Upper lobe of left lung (tissue), 6 donors: Measurements from ENCODE around the gene RRAD. TPM values are rescaled to one million over a fixed set of nuclear protein-coding genes. Genes with fewer than 3 reads are reported as not detected.
A peak's percentile ranks its signal among the peaks of the same experiment; 100 is the strongest.
"Not testable (repeated sequence)": the region's sequence is repeated elsewhere in the genome, so short reads cannot be mapped to it uniquely, and the experiment has no call there.

ENCODE experiments used
- ATAC-seq, 2 donors: fragments of 200-7000 bp; cut with Tn5 transposase; one replicate each; pipeline ENCODE4 v1.9.1; 2022; ENCODE audit warnings: mild to moderate bottlenecking in 2 of 2, moderate library complexity in 2 of 2; ENCODE audit not compliant: low FRiP score in 2 of 2
- DNase-seq, 2 donors: peaks; one replicate each; pipeline ENCODE4 v3.0.0-alpha.2; 2019 to 2020
- H3K27ac ChIP-seq, 4 donors: fragments of 200-600 bp; sonication (generic); one replicate each; pipeline ENCODE4 v1.5.1; 2016 to 2019
- H3K27me3 ChIP-seq, 4 donors: fragments of 200-600 bp; sonication (generic); one replicate each; pipeline ENCODE4 v1.5.1; 2017 to 2019
- H3K36me3 ChIP-seq, 4 donors: fragments of 200-600 bp; sonication (generic); one replicate each; pipeline ENCODE4 v1.5.1; 2016 to 2019
- H3K4me1 ChIP-seq, 4 donors: fragments of 200-600 bp; sonication (generic); one replicate each; pipeline ENCODE4 v1.5.1; 2018 to 2019
- H3K4me3 ChIP-seq, 4 donors: fragments of 200-600 bp; sonication (generic); one replicate each; pipeline ENCODE4 v1.5.1; 2017 to 2019; ENCODE audit warnings: mild to moderate bottlenecking in 2 of 4, moderate library complexity in 1 of 4
- H3K9me3 ChIP-seq, 4 donors: fragments of 200-600 bp; sonication (generic); one replicate each; pipeline ENCODE4 v1.5.1; 2018 to 2019
- EP300 ChIP-seq, 4 donors: sonication (generic); formaldehyde crosslinking; IDR thresholded peaks; one replicate each; pipeline ENCODE4 v1.5.1; 2017; ENCODE audit warnings: antibody characterized with exemption in 4 of 4, control low read depth in 2 of 4
- POLR2A ChIP-seq, 4 donors: fragments of 450-650 bp; IDR thresholded peaks; one replicate each; pipeline ENCODE4 v1.5.1; 2016 to 2017; ENCODE audit warnings: antibody characterized with exemption in 4 of 4, mild to moderate bottlenecking in 2 of 4
- POLR2AphosphoS5 ChIP-seq, 2 donors: sonication (generic); formaldehyde crosslinking; IDR thresholded peaks; one replicate each; pipeline ENCODE4 v1.5.1; 2017; ENCODE audit warnings: antibody characterized with exemption in 2 of 2
- WGBS, 2 donors: methylation state at CpG; one replicate each; pipeline ENCODE4 v1.1.5; 2017 to 2018; 5-methylcytosine and 5-hydroxymethylcytosine counted together
- total RNA-seq, 6 donors: library from RNA; depleted of rRNA in 4 of 6; stranded (reverse); fragments of >200 nt in 4 of 6; gene quantifications; one replicate each; pipeline versions ENCODE4 v1.1.0 to v1.2.1, GENCODE V29; 2016 to 2021
- TF ChIP-seq, protein P1 (sequence below), 6 experiments: fragments of 450-650 bp in 4 of 6; fragments of 200-600 bp in 2 of 6; sonication (generic) in 2 of 6; IDR thresholded peaks; one replicate each; pipeline ENCODE4 v1.5.1; 2016 to 2019; ENCODE audit warnings: antibody characterized with exemption in 6 of 6
- donor health status: DM: no; HTN: no; CAD: no; lungs with moderate emphysema.
- donor health status: DM: no; HTN: yes; CAD: no; lungs with severe emphysema.

RRAD gene
- total RNA-seq, 6 donors from 2014 or later: 13.8 to 50.3 (median 47.0) TPM

GRCh38 chr16:66898933-66899309, 26.4 kb downstream of the RRAD start:
- H3K27ac ChIP-seq: peak overlapping the region; percentile 62 to 85 (median 78)
- WGBS, 2 donors: 87 to 94% methylated on average over 2 of the region's 2 CpGs
- H3K4me1 ChIP-seq: peaks cover 26 to 34% (median 29%) of the 10 kb centered on the region in 4 donors
- H3K27me3 ChIP-seq: no peaks in the 10 kb centered on the region
- H3K4me3 ChIP-seq: no peak overlapping the region
- ATAC-seq: no peak
- TF ChIP-seq EP300 (IDR thresholded peaks at IDR 0.05): no peak
- no peak for TF ChIP-seq POLR2AphosphoS5 (IDR thresholded peaks at IDR 0.05)
- TF ChIP-seq POLR2A (IDR thresholded peaks at IDR 0.05): no peak
- TF ChIP-seq, protein P1, sequence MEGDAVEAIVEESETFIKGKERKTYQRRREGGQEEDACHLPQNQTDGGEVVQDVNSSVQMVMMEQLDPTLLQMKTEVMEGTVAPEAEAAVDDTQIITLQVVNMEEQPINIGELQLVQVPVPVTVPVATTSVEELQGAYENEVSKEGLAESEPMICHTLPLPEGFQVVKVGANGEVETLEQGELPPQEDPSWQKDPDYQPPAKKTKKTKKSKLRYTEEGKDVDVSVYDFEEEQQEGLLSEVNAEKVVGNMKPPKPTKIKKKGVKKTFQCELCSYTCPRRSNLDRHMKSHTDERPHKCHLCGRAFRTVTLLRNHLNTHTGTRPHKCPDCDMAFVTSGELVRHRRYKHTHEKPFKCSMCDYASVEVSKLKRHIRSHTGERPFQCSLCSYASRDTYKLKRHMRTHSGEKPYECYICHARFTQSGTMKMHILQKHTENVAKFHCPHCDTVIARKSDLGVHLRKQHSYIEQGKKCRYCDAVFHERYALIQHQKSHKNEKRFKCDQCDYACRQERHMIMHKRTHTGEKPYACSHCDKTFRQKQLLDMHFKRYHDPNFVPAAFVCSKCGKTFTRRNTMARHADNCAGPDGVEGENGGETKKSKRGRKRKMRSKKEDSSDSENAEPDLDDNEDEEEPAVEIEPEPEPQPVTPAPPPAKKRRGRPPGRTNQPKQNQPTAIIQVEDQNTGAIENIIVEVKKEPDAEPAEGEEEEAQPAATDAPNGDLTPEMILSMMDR (IDR thresholded peaks at IDR 0.05): no peak
- H3K9me3 ChIP-seq: no peaks in the 10 kb centered on the region
- no peak for DNase-seq
- no peaks in the 10 kb centered on the region for H3K36me3 ChIP-seq

GRCh38 chr16:66898207-66898606, 27.1 kb downstream of the RRAD start:
- peaks cover 26 to 34% (median 29%) of the 10 kb centered on the region in 4 donors for H3K4me1 ChIP-seq
- 67% methylated on average over 3 of the region's 3 CpGs for WGBS, 2 donors
- H3K9me3 ChIP-seq: no peaks in the 10 kb centered on the region
- H3K27me3 ChIP-seq: no peaks in the 10 kb centered on the region
- DNase-seq (no peak), ATAC-seq (no peak)
- no peaks in the 10 kb centered on the region for H3K36me3 ChIP-seq
- peak overlapping the region in 2 of 4 donors; percentile 73 to 85 for H3K27ac ChIP-seq
- no peak overlapping the region for H3K4me3 ChIP-seq
- TF ChIP-seq EP300 (IDR thresholded peaks at IDR 0.05): no peak
- TF ChIP-seq, protein P1 (IDR thresholded peaks at IDR 0.05): no peak
- no peak for TF ChIP-seq POLR2AphosphoS5 (IDR thresholded peaks at IDR 0.05)
- no peak for TF ChIP-seq POLR2A (IDR thresholded peaks at IDR 0.05)

- H3K4me1 ChIP-seq: peaks cover 24 to 32% (median 29%) of the 10 kb centered on the region in 4 donors
- DNase-seq, H3K27ac ChIP-seq, H3K36me3 ChIP-seq, H3K9me3 ChIP-seq, ATAC-seq, H3K4me3 ChIP-seq, H3K27me3 ChIP-seq: not testable (repeated sequence)
- WGBS, 2 donors: 79 to 81% methylated on average over 5 of the region's 5 CpGs
Observed at GRCh38 chr16:66896682-66897081, 28.7 kb downstream of the RRAD start.

DNA sequence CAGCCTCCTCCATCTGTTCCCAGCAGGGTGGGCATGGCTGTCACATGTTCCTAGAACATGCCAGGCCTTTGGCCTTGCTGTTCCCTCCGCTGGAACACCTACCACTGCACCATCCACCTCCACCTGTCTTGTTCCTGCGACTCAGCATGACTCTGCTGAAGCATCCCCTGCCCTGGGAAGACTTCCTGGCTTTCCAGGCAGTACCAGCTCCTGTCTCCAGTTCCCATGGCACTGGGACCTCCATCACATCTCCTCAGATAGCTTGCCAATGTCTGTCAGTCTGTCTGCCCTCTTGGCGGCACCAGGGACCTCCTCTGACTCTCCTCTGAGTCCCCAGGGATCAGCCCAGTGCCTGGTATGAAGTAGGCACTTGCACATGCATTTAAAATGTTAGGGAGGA, 29.3 kb downstream of the RRAD start:
- TF ChIP-seq POLR2A (IDR thresholded peaks at IDR 0.05) (no peak), EP300 (IDR thresholded peaks at IDR 0.05) (no peak), POLR2AphosphoS5 (IDR thresholded peaks at IDR 0.05) (no peak)
- TF ChIP-seq, protein P1 (IDR thresholded peaks at IDR 0.05): no peak
- no peak for DNase-seq
- Histone ChIP-seq H3K36me3 (peaks cover 0 to 3% (median 0%) of the 10 kb centered on the region in 4 donors), H3K27ac (no peak overlapping the region), H3K4me3 (no peak overlapping the region), H3K9me3 (no peaks in the 10 kb centered on the region), H3K4me1 (peaks cover 19 to 29% (median 23%) of the 10 kb centered on the region in 4 donors), H3K27me3 (no peaks in the 10 kb centered on the region)
- no peak for ATAC-seq
- 95 to 100% methylated on average over 3 of the region's 3 CpGs for WGBS, 2 donors

DNA sequence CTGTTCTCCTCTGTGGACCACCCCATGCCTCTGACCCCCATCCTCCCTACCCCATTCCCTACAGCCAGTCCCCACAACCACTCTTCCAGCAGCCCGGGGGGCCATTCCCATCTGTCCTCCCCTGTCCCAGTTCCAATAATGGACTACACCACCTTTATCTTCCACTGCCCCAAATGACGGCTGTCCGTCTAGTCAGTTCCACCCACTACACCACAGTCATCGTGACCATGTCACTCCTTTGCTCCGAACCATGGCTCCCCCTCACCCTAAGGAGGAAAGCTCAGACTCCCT, 29.7 kb downstream of the RRAD start:
- H3K4me3 ChIP-seq: no peak overlapping the region
- ATAC-seq: no peak

More for the DNA sequence above, 29.7 kb downstream of the RRAD start:
- no peak for DNase-seq
- TF ChIP-seq, protein P1 (IDR thresholded peaks at IDR 0.05): no peak
- TF ChIP-seq EP300 (IDR thresholded peaks at IDR 0.05): no peak
- no peak for TF ChIP-seq POLR2A (IDR thresholded peaks at IDR 0.05)
- no peak for TF ChIP-seq POLR2AphosphoS5 (IDR thresholded peaks at IDR 0.05)
- Histone ChIP-seq H3K9me3 (no peaks in the 10 kb centered on the region), H3K36me3 (peaks cover 0 to 3% (median 0%) of the 10 kb centered on the region in 4 donors), H3K4me1 (peaks cover 16 to 26% (median 19%) of the 10 kb centered on the region in 4 donors), H3K27ac (no peak overlapping the region), H3K27me3 (no peaks in the 10 kb centered on the region)
- 87 to 96% methylated on average over 5 of the region's 5 CpGs for WGBS, 2 donors
